Activated CD8-positive, alpha-beta memory T cell treated with anti-CD3 and anti-CD28 coated beads, Interleukin-2, amount 50 U/mL, for 48 hours (primary cell): ENCODE results near the gene EXOSC3.
"Not testable (repeated sequence)": the region's sequence is repeated elsewhere in the genome, so short reads cannot be mapped to it uniquely, and the experiment has no call there.

Source experiments
- DNase-seq: peaks from one replicate; pipeline ENCODE4 v3.0.0-alpha.2; 2020

The EXOSC3 gene

GRCh38 chr9:37784616-37785483 lies at the start of gene EXOSC3:
Gene EXOSC3 (minus strand): TSS chr9:37785064. CDS start chr9:37785044, 20 bp downstream.
- peak; percentile 93 for DNase-seq

GRCh38 chr9:37827483-37828165 lies 42.8 kb upstream of the EXOSC3 start:
- DNase-seq: no peak

- DNase-seq: not testable (repeated sequence)
Observed at GRCh38 chr9:37825174-37825573, 40.3 kb upstream of the EXOSC3 start.

- no peak for DNase-seq
Observed at GRCh38 chr9:37820142-37820541, 35.3 kb upstream of the EXOSC3 start.

GRCh38 chr9:37818849-37819248 lies 34.0 kb upstream of the EXOSC3 start:
- no peak for DNase-seq

GRCh38 chr9:37812773-37813379 lies 28.0 kb upstream of the EXOSC3 start:
- no peak for DNase-seq

- DNase-seq: no peak
Observed at GRCh38 chr9:37811906-37812476, 27.1 kb upstream of the EXOSC3 start.

- not testable (repeated sequence) for DNase-seq
Observed at GRCh38 chr9:37809676-37810075, 24.8 kb upstream of the EXOSC3 start.

- DNase-seq: no peak
Observed at GRCh38 chr9:37806271-37806670, 21.4 kb upstream of the EXOSC3 start.

- DNase-seq: no peak
Observed at GRCh38 chr9:37801959-37802711, 17.3 kb upstream of the EXOSC3 start.

GRCh38 chr9:37801287-37801850 lies 16.5 kb upstream of the EXOSC3 start:
- peak; percentile 76 for DNase-seq

- peak; percentile 99 for DNase-seq
Observed at GRCh38 chr9:37800631-37801286, 15.9 kb upstream of the EXOSC3 start, which contains the start of gene DCAF10. Gene DCAF10 (plus strand): TSS chr9:37800797. CDS start chr9:37800867, 70 bp downstream.

GRCh38 chr9:37798677-37799076 lies 13.8 kb upstream of the EXOSC3 start:
- no peak for DNase-seq

- DNase-seq: no peak
Observed at GRCh38 chr9:37796232-37796631, 11.4 kb upstream of the EXOSC3 start.

GRCh38 chr9:37792122-37792521 lies 7.3 kb upstream of the EXOSC3 start:
- no peak for DNase-seq

GRCh38 chr9:37790096-37790495 lies 5.2 kb upstream of the EXOSC3 start:
- no peak for DNase-seq

- DNase-seq: no peak
Observed at GRCh38 chr9:37788332-37788731, 3.5 kb upstream of the EXOSC3 start.

GRCh38 chr9:37787059-37787458 lies 2.2 kb upstream of the EXOSC3 start:
- no peak for DNase-seq

- DNase-seq: no peak
Observed at GRCh38 chr9:37784291-37784615, 611 bp downstream of the EXOSC3 start.

GRCh38 chr9:37778534-37778933 lies 6.3 kb downstream of the EXOSC3 start:
- no peak for DNase-seq

GRCh38 chr9:37776328-37776727 lies 8.5 kb downstream of the EXOSC3 start:
- no peak for DNase-seq
